Kidney epithelial cell (primary cell): ENCODE measurements around the gene HGFAC. TPM values are rescaled to one million over a fixed set of nuclear protein-coding genes. Genes with fewer than 3 reads are reported as not detected.

Source experiments
- DNase-seq: peaks from one replicate; pipeline ENCODE4 v3.0.0-alpha.2; 2010; ENCODE audit warnings: low read depth
- H3K27me3 ChIP-seq: 2 replicates; pipeline ENCODE4 v1.6.0; 2011; ENCODE audit warnings: low read length; ENCODE audit not compliant: control insufficient read depth, insufficient read depth
- H3K36me3 ChIP-seq: 2 replicates; pipeline ENCODE4 v1.5.1; 2011; ENCODE audit warnings: low read length; ENCODE audit not compliant: control insufficient read depth, insufficient read depth
- H3K4me3 ChIP-seq: 2 replicates; pipeline ENCODE4 v1.5.1; 2011; ENCODE audit warnings: low read depth, mild to moderate bottlenecking, control low read depth, low read length
- CTCF ChIP-seq: IDR thresholded peaks from 2 replicates; pipeline ENCODE4 v1.5.1; 2011; ENCODE audit warnings: mild to moderate bottlenecking, moderate library complexity, low read length, control low read depth, inconsistent platforms; ENCODE audit not compliant: insufficient read depth, poor library complexity, severe bottlenecking
- total RNA-seq: library from RNA; depleted of rRNA; stranded (reverse); fragments of >200 nt; gene quantifications from 2 replicates; pipeline ENCODE4 v1.2.3, GENCODE V29; 2015

HGFAC gene
- total RNA-seq: not detected in 2 replicates

- Histone ChIP-seq H3K4me3 (no peak within 1 kb of the TSS), H3K27me3 (no peaks in the 10 kb centered on the region), H3K36me3 (no peaks in the 10 kb centered on the region)
- no peak for TF ChIP-seq CTCF
- DNase-seq: no peak
These were observed at the start of gene HGFAC for GRCh38 chr4:3441501-3442459. HGFAC (plus strand) TSS chr4:3441968; CDS start chr4:3442002, 34 bp downstream.

- H3K4me3 ChIP-seq: no peak overlapping the region
- no peak for DNase-seq
- H3K27me3 ChIP-seq: no peaks in the 10 kb centered on the region
- no peaks in the 10 kb centered on the region for H3K36me3 ChIP-seq
- TF ChIP-seq CTCF: no peak
These were observed 49.4 kb upstream of the HGFAC start for GRCh38 chr4:3392321-3392720.

GRCh38 chr4:3393171-3393570 is 48.6 kb upstream of the HGFAC start:
- Histone ChIP-seq H3K4me3 (no peak overlapping the region), H3K27me3 (no peaks in the 10 kb centered on the region), H3K36me3 (no peaks in the 10 kb centered on the region)
- no peak for TF ChIP-seq CTCF
- DNase-seq: no peak

GRCh38 chr4:3396600-3396999 is 45.2 kb upstream of the HGFAC start:
- TF ChIP-seq CTCF: no peak
- no peak for DNase-seq
- no peak overlapping the region for H3K4me3 ChIP-seq
- no peaks in the 10 kb centered on the region for H3K36me3 ChIP-seq
- H3K27me3 ChIP-seq: no peaks in the 10 kb centered on the region

GRCh38 chr4:3397128-3397527 is 44.6 kb upstream of the HGFAC start:
- no peak for TF ChIP-seq CTCF
- DNase-seq: no peak
- Histone ChIP-seq H3K27me3 (no peaks in the 10 kb centered on the region), H3K4me3 (no peak overlapping the region), H3K36me3 (no peaks in the 10 kb centered on the region)
